Panc1 (cell line): ENCODE results near the gene NFE2L1. TPM values are rescaled to one million over a fixed set of nuclear protein-coding genes. Genes with fewer than 3 reads are reported as not detected.

Experiments
- ATAC-seq: fragments of 200-7000 bp; cut with Tn5 transposase; 2 replicates; pipeline ENCODE4 v1.9.1; 2020; ENCODE audit warnings: mild to moderate bottlenecking, moderate library complexity
- BruUV-seq: library from RNA; stranded (reverse); fragments of 400-500 nt; replicated peaks from 2 replicates; lab custom pipeline; 2021; lab: Mats Ljungman, UMichigan
- CTCF ChIA-PET: fragments of 300-600 bp; sonication (Branson Sonifier 250); formaldehyde crosslinking; loops from one replicate; lab custom pipeline; 2022; ENCODE audit warnings: antibody characterized with exemption; lab: Charles Lee
- POLR2A ChIA-PET: fragments of 300-600 bp; sonication (Branson Sonifier 250); formaldehyde crosslinking; loops from one replicate; lab custom pipeline; 2022; ENCODE audit warnings: antibody characterized with exemption; lab: Charles Lee
- DNase-seq: peaks from one replicate; pipeline ENCODE4 v3.0.0-alpha.2; 2010; ENCODE audit warnings: low read depth, low spot score
- H3K27ac ChIP-seq: 2 replicates; pipeline ENCODE4 v1.5.1; 2011; ENCODE audit warnings: mild to moderate bottlenecking, low read length, inconsistent platforms
- H3K27me3 ChIP-seq: fragments of 200-500 bp; sonication (Bioruptor generic); 2 replicates; pipeline ENCODE4 v1.6.0; 2014; ENCODE audit warnings: low read length, inconsistent platforms; ENCODE audit not compliant: control insufficient read depth, insufficient read depth
- H3K36me3 ChIP-seq: fragments of 200-500 bp; sonication (Bioruptor generic); 2 replicates; pipeline ENCODE4 v1.5.1; 2014; ENCODE audit warnings: inconsistent platforms, mild to moderate bottlenecking, low read length, moderate library complexity; ENCODE audit not compliant: control insufficient read depth, insufficient read depth
- H3K4me1 ChIP-seq: 2 replicates; pipeline ENCODE4 v1.5.1; 2011; ENCODE audit warnings: inconsistent platforms, mild to moderate bottlenecking, low read length, moderate library complexity; ENCODE audit not compliant: control insufficient read depth, insufficient read depth
- H3K4me3 ChIP-seq, 2 experiments: 2 replicates each; pipeline ENCODE4 v1.5.1; 2011 to 2012; ENCODE audit warnings: low read depth in 2 of 2, low read length in 2 of 2, mild to moderate bottlenecking in 2 of 2, inconsistent platforms in 1 of 2, moderate library complexity in 1 of 2
- H3K9me3 ChIP-seq: fragments of 200-500 bp; sonication (Bioruptor generic); 2 replicates; pipeline ENCODE4 v1.5.1; 2014; ENCODE audit warnings: low read depth, mild to moderate bottlenecking, inconsistent platforms, low read length, moderate library complexity; ENCODE audit not compliant: control insufficient read depth, insufficient read depth
- CTCF ChIP-seq: fragments of 450-650 bp; IDR thresholded peaks from 2 replicates; pipeline ENCODE4 v1.5.1; 2017; ENCODE audit warnings: mild to moderate bottlenecking
- POLR2AphosphoS5 ChIP-seq: IDR thresholded peaks from 2 replicates; pipeline ENCODE4 v1.6.1; 2012; ENCODE audit warnings: mild to moderate bottlenecking, low read depth, low read length, moderate library complexity
- REST ChIP-seq, 2 experiments: IDR thresholded peaks; 2 replicates each; pipeline ENCODE4 v1.6.1; 2011 to 2012; ENCODE audit warnings: low read depth in 2 of 2, control low read depth in 1 of 2, low read length in 1 of 2, mild to moderate bottlenecking in 1 of 2, moderate library complexity in 1 of 2; ENCODE audit not compliant: insufficient read depth in 1 of 2
- SIN3A ChIP-seq: IDR thresholded peaks from 2 replicates; pipeline ENCODE4 v1.6.1; 2012; ENCODE audit warnings: low read depth, mild to moderate bottlenecking, low read length, moderate library complexity, borderline replicate concordance; ENCODE audit not compliant: insufficient read depth
- TCF7L2 ChIP-seq: IDR thresholded peaks from 2 replicates; pipeline ENCODE4 v1.6.1; 2011; ENCODE audit warnings: mild to moderate bottlenecking, low read depth, low read length, inconsistent platforms
- in situ Hi-C: cut with HindIII; loops from 2 replicates; pipeline ENCODE4 v1.10.0; 2016; ENCODE audit warnings: low sequenced_read_pairs, low pct_unique_long_range_greater_than_20kb
- intact Hi-C: fragments of 100-400 bp; cut with micrococcal nuclease; formaldehyde crosslinking; loops from one replicate; pipeline ENCODE4 v1.10.0; 2022; ENCODE audit not compliant: unreplicated experiment
- total RNA-seq: library from RNA; stranded (reverse); gene quantifications from one replicate; pipeline ENCODE4 v1.2.1, GENCODE V29; 2021; ENCODE audit not compliant: unreplicated experiment

Gene NFE2L1
- total RNA-seq, 1 experiment from 2014 or later: 210 TPM

GRCh38 chr17:48056879-48057278, 8.7 kb downstream of the NFE2L1 start:
- ChIA-PET POLR2A (interaction anchor here (0.6 kb wide), 1 partner anchor 541 kb away, joined by 5 read pairs; no protein-coding TSS in a partner anchor), CTCF (no interaction called here)
- intact Hi-C loops (no loop called here), in situ Hi-C loops (no loop called here)
- Histone ChIP-seq H3K36me3 (peaks cover 9% of the 10 kb centered on the region), H3K27ac (no peak overlapping the region), H3K4me3 (no peak overlapping the region), H3K9me3 (no peaks in the 10 kb centered on the region), H3K4me1 (peaks cover 37% of the 10 kb centered on the region), H3K27me3 (no peaks in the 10 kb centered on the region)
- BruUV-seq: no TSS peak
- ATAC-seq (no peak), DNase-seq (no peak)
- no peak for TF ChIP-seq CTCF
- no peak for TF ChIP-seq TCF7L2
- no peak for TF ChIP-seq SIN3A
- TF ChIP-seq REST (IDR thresholded peaks at IDR 0.05; ENCODE audit: insufficient read depth in 1 of 2, low read depth in 2 of 2, low read length in 1 of 2): no peak
- 0 out of 2 replicates have a peak, but pooled peaks have one; percentile 19 for TF ChIP-seq POLR2AphosphoS5

GRCh38 chr17:48057626-48058025, 9.5 kb downstream of the NFE2L1 start:
- no peaks in the 10 kb centered on the region for H3K27me3 ChIP-seq
- no peak overlapping the region for H3K4me3 ChIP-seq
- in situ Hi-C loops (no loop called here), intact Hi-C loops (no loop called here)
- CTCF ChIA-PET: interaction anchor here (1.4 kb wide), 1 partner anchor 10 kb away, joined by 3 read pairs; the partner anchor contains the start of gene NFE2L1
- TF ChIP-seq TCF7L2 (no peak), REST (IDR thresholded peaks at IDR 0.05; ENCODE audit: insufficient read depth in 1 of 2, low read depth in 2 of 2, low read length in 1 of 2) (no peak), SIN3A (no peak), POLR2AphosphoS5 (no peak), CTCF (no peak)
- ATAC-seq (no peak), DNase-seq (no peak)
- peaks cover 30% of the 10 kb centered on the region for H3K4me1 ChIP-seq
- no peaks in the 10 kb centered on the region for H3K9me3 ChIP-seq
- no peak overlapping the region for H3K27ac ChIP-seq
- POLR2A ChIA-PET: interaction anchor here (0.6 kb wide), 2 partner anchors 9 to 10 kb away, joined by 4 to 5 read pairs; partner anchors contain the start of gene NFE2L1
- BruUV-seq: no TSS peak
- H3K36me3 ChIP-seq: peaks cover 7% of the 10 kb centered on the region
